HepG2 (cell line): ENCODE measurements around the gene UGT1A7.

Source experiments
- CTCF ChIP-seq: sonication (generic); formaldehyde crosslinking; IDR thresholded peaks from 2 replicates; pipeline ENCODE4 v1.5.0; 2020; ENCODE audit warnings: mild to moderate bottlenecking, missing genetic modification reagents, moderate library complexity
- GATAD1 ChIP-seq: IDR thresholded peaks from 2 replicates; pipeline ENCODE4 v1.6.1; 2016; ENCODE audit warnings: missing genetic modification reagents, missing compliant biosample characterization
- HMGXB4 ChIP-seq, 2 experiments: sonication (generic) in 1 of 2; formaldehyde crosslinking in 1 of 2; IDR thresholded peaks; 2 replicates each; pipeline versions ENCODE4 v1.4.0 to v1.6.1; 2018 to 2020; ENCODE audit warnings: missing genetic modification reagents in 2 of 2, borderline replicate concordance in 1 of 2, low read depth in 1 of 2, mild to moderate bottlenecking in 1 of 2, missing biosample characterization in 1 of 2
- NFIB ChIP-seq: sonication (generic); formaldehyde crosslinking; IDR thresholded peaks from 2 replicates; pipeline ENCODE4 v1.9.0; 2021; ENCODE audit warnings: missing genetic modification reagents, mild to moderate bottlenecking, borderline replicate concordance
- NPAS2 ChIP-seq: sonication (generic); formaldehyde crosslinking; IDR thresholded peaks from 2 replicates; pipeline ENCODE4 v1.8.0; 2022; ENCODE audit warnings: mild to moderate bottlenecking, missing genetic modification reagents, borderline replicate concordance
- POLR2A ChIP-seq, 2 experiments: IDR thresholded peaks; 2 replicates each; pipeline ENCODE4 v1.6.1; 2011; ENCODE audit warnings: low read depth in 2 of 2, low read length in 2 of 2, mild to moderate bottlenecking in 1 of 2, moderate library complexity in 1 of 2; ENCODE audit not compliant: insufficient read depth in 1 of 2
- RAD51 ChIP-seq: fragments of 450-650 bp; IDR thresholded peaks from 2 replicates; pipeline ENCODE4 v1.6.1; 2016; ENCODE audit warnings: borderline replicate concordance
- SP1 ChIP-seq, 2 experiments: fragments of 450-650 bp in 1 of 2; sonication (generic) in 1 of 2; formaldehyde crosslinking in 1 of 2; IDR thresholded peaks; 2 replicates each; pipeline versions ENCODE4 v1.4.0 to v1.6.1; 2016 to 2020; ENCODE audit warnings: missing genetic modification reagents in 1 of 2
- TRIM22 ChIP-seq: fragments of 450-650 bp; IDR thresholded peaks from 2 replicates; pipeline ENCODE4 v1.6.1; 2017
- ZNF768 ChIP-seq: sonication (generic); formaldehyde crosslinking; IDR thresholded peaks from 2 replicates; pipeline ENCODE4 v1.4.0; 2020; ENCODE audit warnings: missing genetic modification reagents
- TF ChIP-seq, protein P1 (sequence below): IDR thresholded peaks from 2 replicates; pipeline ENCODE4 v1.6.1; 2016; ENCODE audit warnings: control low read depth

- no peak for TF ChIP-seq CTCF (CRISPR knock-in tag)
- no peak for TF ChIP-seq ZNF768 (CRISPR knock-in tag)
- TF ChIP-seq GATAD1 = no peak
- TF ChIP-seq, protein P1, sequence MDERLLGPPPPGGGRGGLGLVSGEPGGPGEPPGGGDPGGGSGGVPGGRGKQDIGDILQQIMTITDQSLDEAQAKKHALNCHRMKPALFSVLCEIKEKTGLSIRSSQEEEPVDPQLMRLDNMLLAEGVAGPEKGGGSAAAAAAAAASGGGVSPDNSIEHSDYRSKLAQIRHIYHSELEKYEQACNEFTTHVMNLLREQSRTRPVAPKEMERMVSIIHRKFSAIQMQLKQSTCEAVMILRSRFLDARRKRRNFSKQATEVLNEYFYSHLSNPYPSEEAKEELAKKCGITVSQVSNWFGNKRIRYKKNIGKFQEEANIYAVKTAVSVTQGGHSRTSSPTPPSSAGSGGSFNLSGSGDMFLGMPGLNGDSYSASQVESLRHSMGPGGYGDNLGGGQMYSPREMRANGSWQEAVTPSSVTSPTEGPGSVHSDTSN (CRISPR knock-in tag) = no peak
- no peak for TF ChIP-seq HMGXB4 (CRISPR knock-in tag; IDR thresholded peaks at IDR 0.05; ENCODE audit: borderline replicate concordance in 1 of 2, low read depth in 1 of 2)
- no peak for TF ChIP-seq POLR2A (IDR thresholded peaks at IDR 0.05; ENCODE audit: insufficient read depth in 1 of 2, low read depth in 2 of 2, low read length in 2 of 2)
- no peak for TF ChIP-seq TRIM22
- TF ChIP-seq RAD51 = no peak
- no peak for TF ChIP-seq NFIB (CRISPR knock-in tag)
- TF ChIP-seq NPAS2 (CRISPR knock-in tag) = no peak
- no peak for TF ChIP-seq SP1 (IDR thresholded peaks at IDR 0.05)
- TF ChIP-seq SP1 (CRISPR knock-in tag; IDR thresholded peaks at IDR 0.05) = no peak
Observed at GRCh38 chr2:233681521-233682099, at the start of gene UGT1A7.
